Measurements from ENCODE around the gene BGN.

BGN gene

DNA sequence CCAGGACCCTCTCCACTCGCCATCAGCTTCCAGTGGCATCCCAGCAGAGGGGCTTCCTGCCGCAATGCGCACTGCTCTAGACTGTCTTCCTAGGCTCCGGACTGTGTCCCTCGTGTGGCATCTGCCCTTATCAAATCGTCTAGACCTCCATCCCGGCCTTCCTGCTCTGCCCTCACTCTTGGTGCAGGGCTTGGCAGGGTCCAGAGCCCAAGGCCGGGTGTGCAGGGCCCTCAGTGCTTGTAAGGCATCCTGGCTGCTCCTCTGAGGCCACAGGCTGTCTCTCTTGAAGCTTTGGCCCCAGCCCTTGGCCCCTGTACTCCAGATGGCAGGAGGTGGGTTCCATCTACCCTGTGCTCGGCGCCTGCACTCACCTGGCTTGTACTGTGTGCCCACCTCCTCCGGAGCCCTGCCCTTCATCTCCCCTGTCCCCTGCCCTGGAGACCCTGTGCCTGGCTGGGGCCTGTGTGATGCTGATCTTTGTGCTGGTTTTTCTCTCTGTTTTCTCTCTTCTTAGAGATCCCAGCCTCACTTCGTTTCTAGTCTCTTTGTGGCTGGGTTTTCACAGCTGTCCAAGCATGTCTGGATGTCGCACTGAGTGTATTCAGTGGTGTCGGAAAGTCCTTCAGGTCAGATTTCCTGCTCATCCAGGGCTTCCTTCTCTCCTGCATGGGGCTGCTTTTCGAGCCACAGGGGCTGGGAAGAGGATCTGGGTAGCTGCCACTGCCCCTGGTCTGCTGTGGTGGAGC lies 45.2 kb upstream of the BGN start:
- Histone ChIP-seq H3K18ac (ENCODE audit: low read depth in 1 of 2, low read length in 2 of 2) (no peak overlapping the region), H2BK12ac (ENCODE audit: low read length in 2 of 2) (no peak overlapping the region), H3K36me3 (ENCODE audit: control insufficient read depth in 1 of 2, insufficient read depth in 2 of 2, low read depth in 1 of 2, low read length in 2 of 2) (peaks cover 0 to 43% of the 10 kb centered on the region in 2 experiments), H3K9me3 (ENCODE audit: control insufficient read depth, low read length) (no peaks in the 10 kb centered on the region), H3K4me2 (ENCODE audit: low read length, poor library complexity, severe bottlenecking) (no peak overlapping the region), H3K9ac (ENCODE audit: low read length) (no peak overlapping the region), H3K27me3 (ENCODE audit: control insufficient read depth in 1 of 2, insufficient read depth in 1 of 2, low read length in 2 of 2) (peaks cover 0 to 14% of the 10 kb centered on the region in 2 experiments), H2AK5ac (ENCODE audit: low read length, severe bottlenecking) (no peak overlapping the region), H3K27ac (ENCODE audit: low read length, poor library complexity, severe bottlenecking) (no peak overlapping the region), H2BK5ac (ENCODE audit: low read depth, low read length, poor library complexity, severe bottlenecking) (no peak overlapping the region), H3K79me1 (replicated peaks; ENCODE audit: low read length, poor library complexity, severe bottlenecking) (no peaks in the 10 kb centered on the region), H2BK120ac (ENCODE audit: low read depth, low read length) (no peak overlapping the region), H2BK15ac (ENCODE audit: low read depth, poor library complexity, severe bottlenecking) (no peak overlapping the region), H3K23ac (ENCODE audit: low read length in 2 of 2) (no peak overlapping the region), H3K4me3 (ENCODE audit: insufficient read depth in 1 of 2, low read depth in 1 of 2, low read length in 2 of 2) (no peak overlapping the region), H2AFZ (ENCODE audit: low read depth, low read length) (no peak overlapping the region), H3K14ac (ENCODE audit: low read length in 2 of 2) (no peak overlapping the region), H4K91ac (ENCODE audit: low read length) (no peak overlapping the region), H3K4ac (ENCODE audit: low read depth in 1 of 2, low read length in 2 of 2) (no peak overlapping the region), H4K8ac (ENCODE audit: low read length) (no peak overlapping the region), H3K4me1 (ENCODE audit: control insufficient read depth, insufficient read depth, low read depth, low read length) (no peaks in the 10 kb centered on the region)
- 95% methylated on average over 11 of the region's 15 CpGs for WGBS
- no peak for DNase-seq

DNA sequence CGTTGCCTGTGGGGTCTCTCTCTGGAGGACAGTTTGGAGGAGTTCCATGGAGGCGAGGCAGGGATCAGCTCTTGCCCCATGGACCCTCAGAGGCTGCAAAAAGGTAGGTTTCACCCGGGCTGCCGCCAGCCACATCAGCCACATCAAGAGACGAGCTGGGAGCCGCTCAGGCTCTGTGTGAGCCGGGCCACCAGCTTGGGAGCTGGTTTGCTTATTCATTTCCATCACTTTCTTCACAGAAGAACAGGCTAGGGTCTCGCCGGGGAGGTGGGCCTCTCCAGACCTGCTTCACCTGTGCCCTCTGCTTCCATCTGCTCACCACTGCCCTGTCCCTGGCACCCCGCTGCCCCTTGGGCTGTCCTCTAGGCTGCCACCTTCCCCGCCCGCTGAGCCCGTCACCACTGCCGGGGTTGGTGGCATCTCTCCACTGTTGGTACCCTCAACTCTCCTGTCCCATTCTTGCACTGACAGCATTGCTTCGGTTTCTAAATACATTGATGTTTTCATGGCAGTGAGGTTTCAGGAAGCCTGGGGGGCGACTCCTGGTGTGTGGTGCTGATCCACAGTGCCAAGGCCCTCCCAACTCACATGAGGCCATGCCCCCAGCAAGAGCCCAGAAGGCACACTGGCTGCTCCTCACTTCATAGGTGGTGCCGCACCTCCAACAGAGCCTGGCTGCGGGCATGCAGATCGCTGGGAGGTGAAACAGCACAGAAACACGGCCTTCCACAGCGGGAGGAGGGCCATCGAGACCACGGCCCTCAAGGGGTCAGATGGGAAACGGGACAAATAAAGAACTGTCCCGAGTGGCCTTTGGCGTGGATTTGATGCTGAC lies 44.4 kb upstream of the BGN start:
- no peaks in the 10 kb centered on the region for H3K4me1 ChIP-seq (ENCODE audit: control insufficient read depth, insufficient read depth, low read depth, low read length)
- H3K79me1 ChIP-seq (replicated peaks; ENCODE audit: low read length, poor library complexity, severe bottlenecking), result no peaks in the 10 kb centered on the region
- H3K4me3 ChIP-seq (ENCODE audit: insufficient read depth in 1 of 2, low read depth in 1 of 2, low read length in 2 of 2), result no peak overlapping the region
- H3K9ac ChIP-seq (ENCODE audit: low read length), result no peak overlapping the region
- peaks cover 0 to 14% of the 10 kb centered on the region in 2 experiments for H3K27me3 ChIP-seq (ENCODE audit: control insufficient read depth in 1 of 2, insufficient read depth in 1 of 2, low read length in 2 of 2)
- no peak overlapping the region for H2BK12ac ChIP-seq (ENCODE audit: low read length in 2 of 2)
- no peak overlapping the region for H2BK5ac ChIP-seq (ENCODE audit: low read depth, low read length, poor library complexity, severe bottlenecking)
- no peak overlapping the region for H3K23ac ChIP-seq (ENCODE audit: low read length in 2 of 2)
- no peak overlapping the region for H3K4ac ChIP-seq (ENCODE audit: low read depth in 1 of 2, low read length in 2 of 2)
- H2BK120ac ChIP-seq (ENCODE audit: low read depth, low read length), result no peak overlapping the region
- H3K9me3 ChIP-seq (ENCODE audit: control insufficient read depth, low read length), result no peaks in the 10 kb centered on the region
- H3K36me3 ChIP-seq (ENCODE audit: control insufficient read depth in 1 of 2, insufficient read depth in 2 of 2, low read depth in 1 of 2, low read length in 2 of 2), result peaks cover 0 to 44% of the 10 kb centered on the region in 2 experiments
- H2BK15ac ChIP-seq (ENCODE audit: low read depth, poor library complexity, severe bottlenecking), result no peak overlapping the region
- no peak overlapping the region for H4K8ac ChIP-seq (ENCODE audit: low read length)
- WGBS, result 97% methylated on average over 24 of the region's 26 CpGs
- H3K4me2 ChIP-seq (ENCODE audit: low read length, poor library complexity, severe bottlenecking), result no peak overlapping the region
- no peak overlapping the region for H3K14ac ChIP-seq (ENCODE audit: low read length in 2 of 2)
- no peak overlapping the region for H2AFZ ChIP-seq (ENCODE audit: low read depth, low read length)
- H3K27ac ChIP-seq (ENCODE audit: low read length, poor library complexity, severe bottlenecking), result no peak overlapping the region
- H4K91ac ChIP-seq (ENCODE audit: low read length), result no peak overlapping the region
- DNase-seq, result no peak
- H3K18ac ChIP-seq (ENCODE audit: low read depth in 1 of 2, low read length in 2 of 2), result no peak overlapping the region
- no peak overlapping the region for H2AK5ac ChIP-seq (ENCODE audit: low read length, severe bottlenecking)

- H3K18ac ChIP-seq (ENCODE audit: low read depth in 1 of 2, low read length in 2 of 2), result no peak overlapping the region
- H2BK5ac ChIP-seq (ENCODE audit: low read depth, low read length, poor library complexity, severe bottlenecking), result no peak overlapping the region
- peaks cover 0 to 14% of the 10 kb centered on the region in 2 experiments for H3K27me3 ChIP-seq (ENCODE audit: control insufficient read depth in 1 of 2, insufficient read depth in 1 of 2, low read length in 2 of 2)
- H2BK120ac ChIP-seq (ENCODE audit: low read depth, low read length), result no peak overlapping the region
- no peaks in the 10 kb centered on the region for H3K9me3 ChIP-seq (ENCODE audit: control insufficient read depth, low read length)
- H4K8ac ChIP-seq (ENCODE audit: low read length), result no peak overlapping the region
- H2AK5ac ChIP-seq (ENCODE audit: low read length, severe bottlenecking), result no peak overlapping the region
- H3K4me3 ChIP-seq (ENCODE audit: insufficient read depth in 1 of 2, low read depth in 1 of 2, low read length in 2 of 2), result no peak overlapping the region
- H2BK15ac ChIP-seq (ENCODE audit: low read depth, poor library complexity, severe bottlenecking), result no peak overlapping the region
- peaks cover 0 to 50% of the 10 kb centered on the region in 2 experiments for H3K36me3 ChIP-seq (ENCODE audit: control insufficient read depth in 1 of 2, insufficient read depth in 2 of 2, low read depth in 1 of 2, low read length in 2 of 2)
- H3K23ac ChIP-seq (ENCODE audit: low read length in 2 of 2), result no peak overlapping the region
- DNase-seq, result no peak
- H3K27ac ChIP-seq (ENCODE audit: low read length, poor library complexity, severe bottlenecking), result no peak overlapping the region
- no peak overlapping the region for H3K4me2 ChIP-seq (ENCODE audit: low read length, poor library complexity, severe bottlenecking)
- H4K91ac ChIP-seq (ENCODE audit: low read length), result no peak overlapping the region
- 96% methylated on average over 8 of the region's 8 CpGs for WGBS
- H3K9ac ChIP-seq (ENCODE audit: low read length), result no peak overlapping the region
- H3K4ac ChIP-seq (ENCODE audit: low read depth in 1 of 2, low read length in 2 of 2), result no peak overlapping the region
- H3K4me1 ChIP-seq (ENCODE audit: control insufficient read depth, insufficient read depth, low read depth, low read length), result no peaks in the 10 kb centered on the region
- H2AFZ ChIP-seq (ENCODE audit: low read depth, low read length), result no peak overlapping the region
- no peak overlapping the region for H3K14ac ChIP-seq (ENCODE audit: low read length in 2 of 2)
- H2BK12ac ChIP-seq (ENCODE audit: low read length in 2 of 2), result no peak overlapping the region
- no peaks in the 10 kb centered on the region for H3K79me1 ChIP-seq (replicated peaks; ENCODE audit: low read length, poor library complexity, severe bottlenecking)
These were observed 43.9 kb upstream of the BGN start for GRCh38 chrX:153450949-153451277.

DNA sequence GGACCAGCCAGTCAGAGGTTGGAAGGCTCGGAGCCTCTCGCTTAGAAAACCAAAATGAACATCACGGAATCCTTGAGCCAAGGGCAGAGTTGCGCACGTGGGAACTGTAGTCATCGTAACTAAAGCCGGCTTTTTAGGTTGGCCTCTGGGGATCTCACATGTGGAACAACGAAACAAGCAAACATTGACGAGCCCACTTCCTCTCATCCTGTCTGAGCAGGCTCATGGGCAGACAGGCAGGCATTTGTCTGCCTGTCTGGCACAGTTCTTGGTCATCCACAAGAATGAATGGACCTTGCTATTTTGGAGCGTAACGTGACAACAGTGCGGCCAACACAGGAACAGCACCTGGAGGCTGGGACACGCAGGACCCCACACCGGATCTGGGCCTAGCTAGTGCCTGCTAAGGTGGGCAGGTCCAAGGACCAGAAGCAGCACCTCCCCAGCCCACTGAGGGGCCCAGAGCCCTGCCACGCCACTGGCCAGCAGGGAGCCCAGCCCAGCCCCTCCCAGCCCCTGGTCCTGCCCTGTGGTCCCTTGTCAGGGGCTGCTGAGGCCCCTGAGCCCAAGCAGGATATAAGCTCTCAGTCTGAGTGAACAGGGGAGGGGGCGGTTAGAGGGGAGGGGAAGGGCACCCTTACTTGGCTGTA lies 39.8 kb upstream of the BGN start:
- H4K91ac ChIP-seq (ENCODE audit: low read length), result no peak overlapping the region
- 96% methylated on average over 16 of the region's 16 CpGs for WGBS
- H3K18ac ChIP-seq (ENCODE audit: low read depth in 1 of 2, low read length in 2 of 2), result no peak overlapping the region
- H3K23ac ChIP-seq (ENCODE audit: low read length in 2 of 2), result no peak overlapping the region
- H3K79me1 ChIP-seq (replicated peaks; ENCODE audit: low read length, poor library complexity, severe bottlenecking), result no peaks in the 10 kb centered on the region
- H3K14ac ChIP-seq (ENCODE audit: low read length in 2 of 2), result no peak overlapping the region
- H3K27me3 ChIP-seq (ENCODE audit: control insufficient read depth in 1 of 2, insufficient read depth in 1 of 2, low read length in 2 of 2), result peaks cover 0 to 15% of the 10 kb centered on the region in 2 experiments
- DNase-seq, result no peak
- peaks cover 0 to 51% of the 10 kb centered on the region in 2 experiments for H3K36me3 ChIP-seq (ENCODE audit: control insufficient read depth in 1 of 2, insufficient read depth in 2 of 2, low read depth in 1 of 2, low read length in 2 of 2)
- H3K4ac ChIP-seq (ENCODE audit: low read depth in 1 of 2, low read length in 2 of 2), result no peak overlapping the region
- H3K9ac ChIP-seq (ENCODE audit: low read length), result no peak overlapping the region
- H4K8ac ChIP-seq (ENCODE audit: low read length), result no peak overlapping the region
- no peak overlapping the region for H2BK5ac ChIP-seq (ENCODE audit: low read depth, low read length, poor library complexity, severe bottlenecking)
- H2AK5ac ChIP-seq (ENCODE audit: low read length, severe bottlenecking), result no peak overlapping the region
- H2BK12ac ChIP-seq (ENCODE audit: low read length in 2 of 2), result no peak overlapping the region
- no peaks in the 10 kb centered on the region for H3K9me3 ChIP-seq (ENCODE audit: control insufficient read depth, low read length)
- H2AFZ ChIP-seq (ENCODE audit: low read depth, low read length), result no peak overlapping the region
- no peak overlapping the region for H2BK120ac ChIP-seq (ENCODE audit: low read depth, low read length)
- H3K4me1 ChIP-seq (ENCODE audit: control insufficient read depth, insufficient read depth, low read depth, low read length), result peaks cover 4% of the 10 kb centered on the region
- H3K27ac ChIP-seq (ENCODE audit: low read length, poor library complexity, severe bottlenecking), result no peak overlapping the region
- no peak overlapping the region for H2BK15ac ChIP-seq (ENCODE audit: low read depth, poor library complexity, severe bottlenecking)
- H3K4me3 ChIP-seq (ENCODE audit: insufficient read depth in 1 of 2, low read depth in 1 of 2, low read length in 2 of 2), result no peak overlapping the region
- H3K4me2 ChIP-seq (ENCODE audit: low read length, poor library complexity, severe bottlenecking), result no peak overlapping the region
